Bronchial epithelial cell (primary cell): ENCODE measurements around the gene ANKRD42. TPM values are rescaled to one million over a fixed set of nuclear protein-coding genes. Genes with fewer than 3 reads are reported as not detected.

ENCODE experiments used
- DNase-seq: peaks from one replicate; pipeline ENCODE4 v3.0.0-alpha.2; 2010; ENCODE audit warnings: low read depth
- FAIRE-seq: peaks from 2 replicates; lab custom pipeline; 2011; peaks lifted over from hg19 to GRCh38; lab: Jason Lieb, UNC
- H3K27me3 ChIP-seq: 2 replicates; pipeline ENCODE4 v1.5.1; 2011; ENCODE audit warnings: low read length; ENCODE audit not compliant: control insufficient read depth, insufficient read depth
- H3K36me3 ChIP-seq: 2 replicates; pipeline ENCODE4 v1.5.1; 2011; ENCODE audit warnings: low read length; ENCODE audit not compliant: control insufficient read depth, insufficient read depth
- H3K4me3 ChIP-seq: 2 replicates; pipeline ENCODE4 v1.5.1; 2011; ENCODE audit warnings: mild to moderate bottlenecking, low read depth, low read length, control low read depth
- total RNA-seq: library from RNA; depleted of rRNA; stranded (reverse); fragments of >200 nt; gene quantifications from 2 replicates; pipeline ENCODE4 v1.2.1, GENCODE V29; 2014
- TF ChIP-seq, protein P1 (sequence below): IDR thresholded peaks from 2 replicates; pipeline ENCODE4 v1.5.1; 2011; ENCODE audit warnings: mild to moderate bottlenecking, moderate library complexity, low read length, control low read depth, inconsistent platforms; ENCODE audit not compliant: insufficient read depth, severe bottlenecking

The ANKRD42 gene
- total RNA-seq, 1 donor from 2014 or later, result 4.7 TPM

DNA sequence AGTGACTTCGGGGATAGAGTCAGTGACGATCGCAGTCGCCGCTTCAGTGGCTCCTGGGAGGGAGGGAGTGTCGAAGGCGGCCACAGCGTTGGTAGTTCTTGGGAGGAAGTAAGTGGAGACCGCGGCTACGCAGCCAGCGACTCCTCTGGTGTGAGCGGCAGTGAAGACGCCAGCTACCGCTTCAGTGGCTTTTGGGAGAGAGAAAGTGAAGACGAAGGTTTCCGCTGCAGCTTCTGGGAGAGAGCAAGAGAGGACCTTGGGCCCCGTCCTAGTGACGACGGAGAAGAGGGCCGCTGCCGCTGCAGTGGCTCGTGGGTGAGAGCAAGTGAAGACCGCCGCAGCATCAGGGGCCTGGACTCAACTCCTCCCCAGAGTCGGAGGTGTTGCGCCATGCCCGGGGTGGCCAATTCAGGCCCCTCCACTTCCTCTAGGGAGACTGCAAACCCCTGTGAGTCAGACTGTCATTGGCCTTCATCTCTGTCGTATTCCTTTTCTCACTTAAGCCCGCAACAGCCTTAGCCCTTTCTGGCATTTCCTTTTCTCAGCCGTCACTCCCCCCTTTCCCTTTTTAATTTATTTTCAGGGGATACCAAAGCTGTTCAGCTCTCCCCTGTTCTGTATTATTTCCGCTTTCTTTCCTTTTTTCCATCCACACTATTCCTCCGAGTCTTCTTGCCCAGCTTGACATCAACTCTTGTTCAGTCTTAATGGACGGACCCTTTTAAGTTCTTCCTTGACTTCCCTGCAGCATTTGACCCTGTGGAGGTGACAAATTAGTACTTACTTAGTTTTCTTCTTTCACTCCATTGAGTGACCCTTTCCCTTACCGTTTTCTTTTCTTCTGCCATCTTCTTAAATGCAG, 1.0 kb downstream of the ANKRD42 start:
- no peak for FAIRE-seq
- peak overlapping the region; percentile 71 for H3K4me3 ChIP-seq
- TF ChIP-seq, protein P1, sequence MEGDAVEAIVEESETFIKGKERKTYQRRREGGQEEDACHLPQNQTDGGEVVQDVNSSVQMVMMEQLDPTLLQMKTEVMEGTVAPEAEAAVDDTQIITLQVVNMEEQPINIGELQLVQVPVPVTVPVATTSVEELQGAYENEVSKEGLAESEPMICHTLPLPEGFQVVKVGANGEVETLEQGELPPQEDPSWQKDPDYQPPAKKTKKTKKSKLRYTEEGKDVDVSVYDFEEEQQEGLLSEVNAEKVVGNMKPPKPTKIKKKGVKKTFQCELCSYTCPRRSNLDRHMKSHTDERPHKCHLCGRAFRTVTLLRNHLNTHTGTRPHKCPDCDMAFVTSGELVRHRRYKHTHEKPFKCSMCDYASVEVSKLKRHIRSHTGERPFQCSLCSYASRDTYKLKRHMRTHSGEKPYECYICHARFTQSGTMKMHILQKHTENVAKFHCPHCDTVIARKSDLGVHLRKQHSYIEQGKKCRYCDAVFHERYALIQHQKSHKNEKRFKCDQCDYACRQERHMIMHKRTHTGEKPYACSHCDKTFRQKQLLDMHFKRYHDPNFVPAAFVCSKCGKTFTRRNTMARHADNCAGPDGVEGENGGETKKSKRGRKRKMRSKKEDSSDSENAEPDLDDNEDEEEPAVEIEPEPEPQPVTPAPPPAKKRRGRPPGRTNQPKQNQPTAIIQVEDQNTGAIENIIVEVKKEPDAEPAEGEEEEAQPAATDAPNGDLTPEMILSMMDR, result no peak
- peak; percentile 76 for DNase-seq
- H3K27me3 ChIP-seq, result no peaks in the 10 kb centered on the region
- peaks cover 1% of the 10 kb centered on the region for H3K36me3 ChIP-seq

DNA sequence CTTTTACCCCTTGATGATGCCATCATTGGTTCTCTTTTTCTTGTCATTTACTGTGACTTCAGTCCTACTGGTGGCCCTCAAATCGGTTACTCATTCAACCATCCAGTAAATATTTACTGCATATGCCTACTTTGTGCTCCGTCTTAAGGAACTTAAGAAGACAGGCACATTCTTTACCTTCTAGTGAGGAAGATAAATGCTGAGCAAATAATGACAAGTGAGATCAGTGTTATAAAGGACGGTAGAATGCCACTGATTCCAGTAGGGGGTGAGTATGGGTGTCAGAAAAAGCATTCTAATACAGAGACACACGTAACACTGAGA, 1.6 kb downstream of the ANKRD42 start:
- DNase-seq (no peak), FAIRE-seq (no peak)
- Histone ChIP-seq H3K36me3 (peaks cover under 1% of the 10 kb centered on the region), H3K27me3 (no peaks in the 10 kb centered on the region), H3K4me3 (peak overlapping the region; percentile 71)
- TF ChIP-seq, protein P1, result no peak

DNA sequence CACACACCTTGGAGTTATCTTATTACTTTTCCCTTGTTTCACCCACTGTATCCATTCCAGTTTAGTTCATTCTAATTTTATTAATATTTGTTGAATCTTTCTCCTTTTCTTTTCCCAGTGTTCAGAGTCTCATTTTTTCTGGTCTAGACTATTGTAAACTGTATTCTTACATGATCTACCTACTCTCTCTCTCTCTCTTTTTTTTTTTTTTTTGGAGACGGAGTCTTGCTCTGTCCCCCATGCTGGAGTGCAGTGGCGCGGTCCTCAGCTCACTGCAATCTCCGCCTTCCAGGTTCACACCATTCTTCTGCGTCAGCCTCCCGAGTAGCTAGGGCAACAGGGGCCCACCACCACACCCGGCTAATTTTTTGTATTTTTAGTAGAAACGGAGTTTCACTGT, 2.1 kb downstream of the ANKRD42 start:
- Histone ChIP-seq H3K27me3 (no peaks in the 10 kb centered on the region), H3K36me3 (no peaks in the 10 kb centered on the region), H3K4me3 (no peak overlapping the region)
- FAIRE-seq (no peak), DNase-seq (no peak)
- TF ChIP-seq, protein P1, result no peak

DNA sequence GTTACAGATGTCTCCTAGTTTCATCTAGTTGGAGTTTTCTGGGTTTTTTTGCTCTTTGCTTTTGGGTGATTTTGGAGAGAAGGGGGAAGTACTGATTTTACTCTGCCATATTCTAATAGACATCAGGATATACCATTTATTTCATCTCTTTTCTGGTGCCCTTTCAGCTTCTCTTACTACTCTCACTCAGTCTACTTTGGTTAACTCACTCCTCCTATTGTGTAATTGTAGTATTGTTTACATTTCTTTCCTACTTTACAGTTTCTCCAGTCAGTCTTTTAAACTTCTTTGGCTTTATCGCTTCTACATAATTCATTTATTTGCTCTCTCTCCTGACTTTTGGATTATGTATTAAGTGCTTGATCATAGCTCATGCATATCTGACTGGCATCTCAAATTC, 6.5 kb downstream of the ANKRD42 start:
- H3K27me3 ChIP-seq, result no peaks in the 10 kb centered on the region
- TF ChIP-seq, protein P1, result no peak
- DNase-seq, result no peak
- H3K36me3 ChIP-seq, result no peaks in the 10 kb centered on the region
- no peak for FAIRE-seq
- H3K4me3 ChIP-seq, result no peak overlapping the region

DNA sequence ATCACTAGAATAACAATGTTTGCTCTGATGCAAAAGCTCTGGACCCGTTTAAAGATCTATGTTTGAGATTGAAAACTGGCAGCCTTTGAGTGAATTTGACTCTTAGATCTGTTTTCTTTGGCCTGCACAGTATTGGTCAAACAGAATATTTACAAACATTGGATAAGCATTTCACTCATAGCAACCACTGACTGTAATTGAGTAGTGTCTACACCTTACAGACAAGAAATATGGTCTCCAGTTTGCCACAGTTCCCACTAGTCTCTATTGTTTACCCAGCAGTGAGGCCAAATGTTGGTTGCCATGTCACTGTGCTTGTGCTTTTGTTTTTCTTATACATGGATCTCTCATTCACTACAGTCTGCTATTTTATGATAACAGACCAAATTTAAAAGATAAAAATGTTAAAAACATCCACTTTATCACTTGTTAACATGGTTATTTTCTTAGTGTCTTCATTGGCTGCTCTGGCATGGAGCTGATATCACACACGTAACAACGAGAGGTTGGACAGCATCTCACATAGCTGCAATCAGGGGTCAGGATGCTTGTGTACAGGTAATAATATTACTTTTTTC, 12.2 kb downstream of the ANKRD42 start:
- FAIRE-seq (no peak), DNase-seq (no peak)
- H3K4me3 ChIP-seq, result no peak overlapping the region
- no peaks in the 10 kb centered on the region for H3K27me3 ChIP-seq
- TF ChIP-seq, protein P1, result no peak
- H3K36me3 ChIP-seq, result no peaks in the 10 kb centered on the region
